GM21390 (cell line): ENCODE data around the gene AKAP8.
"Not testable (repeated sequence)": the region's sequence is repeated elsewhere in the genome, so short reads cannot be mapped to it uniquely, and the experiment has no call there.

Experiments used
- ATAC-seq: cut with Tn5 transposase; IDR thresholded peaks from one replicate; pipeline ENCODE4 v1.9.1; 2021; ENCODE audit not compliant: unreplicated experiment

AKAP8 gene

GRCh38 chr19:15335992-15336391, 43.6 kb downstream of the AKAP8 start:
- not testable (repeated sequence) for ATAC-seq

- ATAC-seq: no peak
Measured at GRCh38 chr19:15332311-15332996, 47.1 kb downstream of the AKAP8 start, which contains the start of gene BRD4. TSS of gene BRD4 (minus strand) at chr19:15332539. CDS start at chr19:15273099, 59,440 bp downstream.

- no peak for ATAC-seq
Measured at GRCh38 chr19:15331419-15332310, 47.9 kb downstream of the AKAP8 start.

- no peak for ATAC-seq
Measured at GRCh38 chr19:15330801-15331418, 48.7 kb downstream of the AKAP8 start.

GRCh38 chr19:15328312-15328711, 51.3 kb downstream of the AKAP8 start:
- ATAC-seq: no peak

GRCh38 chr19:15324791-15325519, 54.6 kb downstream of the AKAP8 start:
- ATAC-seq: no peak

- no peak for ATAC-seq
Measured at GRCh38 chr19:15323496-15324235, 55.9 kb downstream of the AKAP8 start.

GRCh38 chr19:15321739-15322138, 57.8 kb downstream of the AKAP8 start:
- ATAC-seq: no peak

GRCh38 chr19:15320116-15320515, 59.5 kb downstream of the AKAP8 start:
- no peak for ATAC-seq

- ATAC-seq: no peak
Measured at GRCh38 chr19:15318241-15318691, 61.3 kb downstream of the AKAP8 start.

GRCh38 chr19:15317392-15318071, 62.1 kb downstream of the AKAP8 start:
- no peak for ATAC-seq

- ATAC-seq: no peak
Measured at GRCh38 chr19:15316498-15316897, 63.1 kb downstream of the AKAP8 start.

GRCh38 chr19:15315101-15315500, 64.5 kb downstream of the AKAP8 start:
- no peak for ATAC-seq

GRCh38 chr19:15313649-15314279, 65.8 kb downstream of the AKAP8 start:
- no peak for ATAC-seq

GRCh38 chr19:15307169-15307568, 72.4 kb downstream of the AKAP8 start:
- ATAC-seq: no peak

- no peak for ATAC-seq
Measured at GRCh38 chr19:15305582-15306334, 73.8 kb downstream of the AKAP8 start.

- ATAC-seq: no peak
Measured at GRCh38 chr19:15304140-15304705, 75.4 kb downstream of the AKAP8 start.
